Neutrophil (primary cell): ENCODE measurements around the gene LDHAL6B.

Source experiments
- H3K27ac ChIP-seq: fragments of 200-600 bp; sonication (generic); 2 replicates; pipeline ENCODE4 v1.5.1; 2016; ENCODE audit warnings: mild to moderate bottlenecking, moderate library complexity
- H3K27me3 ChIP-seq: fragments of 200-600 bp; sonication (generic); 2 replicates; pipeline ENCODE4 v1.6.0; 2016; ENCODE audit warnings: mild to moderate bottlenecking
- H3K36me3 ChIP-seq: fragments of 200-600 bp; sonication (generic); 2 replicates; pipeline ENCODE4 v1.5.1; 2017
- H3K4me1 ChIP-seq, 2 experiments: fragments of 200-600 bp in 1 of 2; sonication (generic) in 1 of 2; 1 replicate in 1 of 2; 2 replicates in 1 of 2; pipeline versions ENCODE4 v1.5.1 to v1.6.1; 2013 to 2016; ENCODE audit warnings: low read depth in 1 of 2, low read length in 1 of 2, mild to moderate bottlenecking in 1 of 2, moderate library complexity in 1 of 2; ENCODE audit not compliant: control insufficient read depth in 1 of 2, insufficient read depth in 1 of 2
- H3K4me3 ChIP-seq, 2 experiments: fragments of 200-600 bp in 1 of 2; sonication (generic) in 1 of 2; 1 replicate in 1 of 2; 2 replicates in 1 of 2; pipeline ENCODE4 v1.5.1; 2013 to 2016; ENCODE audit warnings: low read depth in 1 of 2, low read length in 1 of 2, mild to moderate bottlenecking in 1 of 2, moderate library complexity in 1 of 2
- H3K9me3 ChIP-seq: fragments of 200-600 bp; sonication (generic); 2 replicates; pipeline ENCODE4 v1.5.1; 2016
- CTCF ChIP-seq: fragments of 200-600 bp; sonication (generic); IDR thresholded peaks from 2 replicates; pipeline ENCODE4 v1.5.1; 2016; ENCODE audit warnings: antibody characterized with exemption

LDHAL6B gene

GRCh38 chr15:59237119-59237855 is 30.6 kb downstream of the LDHAL6B start:
- Histone ChIP-seq H3K9me3 (no peaks in the 10 kb centered on the region), H3K27me3 (no peaks in the 10 kb centered on the region), H3K4me3 (no peak overlapping the region), H3K36me3 (no peaks in the 10 kb centered on the region), H3K4me1 (no peaks in the 10 kb centered on the region), H3K27ac (no peak overlapping the region)
- TF ChIP-seq CTCF: no peak

GRCh38 chr15:59237924-59238331 is 31.3 kb downstream of the LDHAL6B start:
- no peak for TF ChIP-seq CTCF
- H3K27me3 ChIP-seq: no peaks in the 10 kb centered on the region
- no peaks in the 10 kb centered on the region for H3K9me3 ChIP-seq
- no peaks in the 10 kb centered on the region for H3K36me3 ChIP-seq
- H3K4me1 ChIP-seq: no peaks in the 10 kb centered on the region
- H3K4me3 ChIP-seq: no peak overlapping the region
- no peak overlapping the region for H3K27ac ChIP-seq

GRCh38 chr15:59240036-59240435 is 33.4 kb downstream of the LDHAL6B start:
- Histone ChIP-seq H3K27me3 (no peaks in the 10 kb centered on the region), H3K27ac (no peak overlapping the region), H3K4me1 (no peaks in the 10 kb centered on the region), H3K4me3 (no peak overlapping the region), H3K9me3 (no peaks in the 10 kb centered on the region), H3K36me3 (no peaks in the 10 kb centered on the region)
- TF ChIP-seq CTCF: no peak

GRCh38 chr15:59242649-59243048 is 36.0 kb downstream of the LDHAL6B start:
- H3K27me3 ChIP-seq: no peaks in the 10 kb centered on the region
- no peak overlapping the region for H3K4me3 ChIP-seq
- TF ChIP-seq CTCF: no peak
- H3K4me1 ChIP-seq: no peaks in the 10 kb centered on the region
- H3K27ac ChIP-seq: no peak overlapping the region
- H3K9me3 ChIP-seq: no peaks in the 10 kb centered on the region
- H3K36me3 ChIP-seq: no peaks in the 10 kb centered on the region

- Histone ChIP-seq H3K4me1 (no peaks in the 10 kb centered on the region), H3K9me3 (no peaks in the 10 kb centered on the region), H3K27ac (no peak overlapping the region), H3K4me3 (no peak overlapping the region), H3K36me3 (no peaks in the 10 kb centered on the region), H3K27me3 (no peaks in the 10 kb centered on the region)
- no peak for TF ChIP-seq CTCF
Measured at GRCh38 chr15:59243622-59244021, 37.0 kb downstream of the LDHAL6B start.
